ENCODE measurements around the gene CABLES2. TPM values are rescaled to one million over a fixed set of nuclear protein-coding genes. Genes with fewer than 3 reads are reported as not detected.

Gene CABLES2
- total RNA-seq, 2 experiments from 2014 or later = 13.2 to 13.7 TPM

DNA sequence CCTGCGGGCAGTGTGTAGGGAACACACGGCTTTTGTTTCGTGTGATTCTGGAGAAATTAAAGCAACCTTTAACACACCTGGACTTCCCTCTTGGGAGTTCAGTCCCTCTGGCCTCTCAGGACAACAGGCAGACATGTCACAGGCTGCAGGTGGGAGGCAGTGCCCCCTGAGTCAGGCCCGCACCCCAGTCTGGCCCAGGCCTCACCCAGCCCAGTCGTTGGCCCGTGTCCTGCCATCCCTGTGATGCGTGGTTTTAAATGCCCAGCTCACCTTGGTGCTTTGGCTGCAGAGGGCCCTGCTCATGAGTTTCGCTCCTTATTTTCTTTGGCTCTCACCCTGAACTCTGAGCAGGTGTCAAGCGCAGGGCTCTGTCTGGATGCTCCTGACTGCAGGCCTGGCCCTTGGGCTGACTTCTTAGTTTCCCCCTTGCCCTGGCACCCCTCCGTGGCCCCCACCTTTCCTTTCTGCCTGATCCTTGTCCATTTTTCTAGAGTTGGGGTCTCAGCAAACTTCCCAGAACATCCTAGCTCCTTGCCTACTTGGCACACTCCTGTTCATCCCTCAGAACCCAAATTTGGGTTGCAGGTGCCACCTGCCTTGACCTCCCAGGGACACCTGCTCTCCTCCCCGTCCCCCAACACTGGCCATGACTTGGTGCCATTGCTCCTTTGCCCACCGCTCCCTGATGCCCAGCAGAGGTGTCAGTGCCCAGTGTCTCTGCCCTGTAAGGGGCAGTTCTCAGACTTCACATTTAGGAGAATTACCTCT is 2.2 kb upstream of the CABLES2 start:
- H3K27me3 Mint-ChIP-seq = no peaks in the 10 kb centered on the region
- H3K36me3 Mint-ChIP-seq (ENCODE audit: low read depth) = no peaks in the 10 kb centered on the region
- no peak for DNase-seq
- no peak overlapping the region for H3K4me3 Mint-ChIP-seq
- POLR2A ChIA-PET = interaction anchor here (0.6 kb wide), 1 partner anchor 208 kb away, joined by 3 read pairs; no protein-coding TSS in a partner anchor
- CTCF ChIA-PET = interaction anchor here (0.7 to 2.5 kb wide), 6 partner anchors 9 to 399 kb away, joined by 3 to 11 read pairs (median 5); partner anchors contain the start of gene RPS21
- H3K4me1 Mint-ChIP-seq = peaks cover 32% of the 10 kb centered on the region
- no peak overlapping the region for H3K27ac Mint-ChIP-seq
- H3K9me3 Mint-ChIP-seq = no peaks in the 10 kb centered on the region

DNA sequence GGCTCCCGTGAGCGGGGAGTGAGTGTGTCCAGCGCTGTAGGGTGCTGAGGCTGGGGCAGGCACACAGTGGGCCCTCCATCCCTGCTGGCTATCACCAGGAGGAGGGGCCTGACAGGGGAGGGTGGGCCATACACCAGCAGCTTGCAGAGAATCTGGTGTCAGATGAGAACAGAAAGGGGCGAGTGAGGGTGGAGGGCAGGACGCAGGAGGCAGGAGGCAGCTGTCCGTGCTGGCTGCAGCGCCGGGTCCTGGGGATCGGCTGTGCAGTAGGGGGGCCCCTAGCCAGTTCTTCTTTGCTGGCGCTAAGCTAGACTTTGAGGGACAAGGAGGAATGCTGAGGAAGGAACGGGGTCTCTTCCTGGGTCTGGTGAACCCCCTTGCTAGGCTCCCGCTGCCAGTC is 1.6 kb upstream of the CABLES2 start:
- POLR2A ChIA-PET = no interaction called here

DNA sequence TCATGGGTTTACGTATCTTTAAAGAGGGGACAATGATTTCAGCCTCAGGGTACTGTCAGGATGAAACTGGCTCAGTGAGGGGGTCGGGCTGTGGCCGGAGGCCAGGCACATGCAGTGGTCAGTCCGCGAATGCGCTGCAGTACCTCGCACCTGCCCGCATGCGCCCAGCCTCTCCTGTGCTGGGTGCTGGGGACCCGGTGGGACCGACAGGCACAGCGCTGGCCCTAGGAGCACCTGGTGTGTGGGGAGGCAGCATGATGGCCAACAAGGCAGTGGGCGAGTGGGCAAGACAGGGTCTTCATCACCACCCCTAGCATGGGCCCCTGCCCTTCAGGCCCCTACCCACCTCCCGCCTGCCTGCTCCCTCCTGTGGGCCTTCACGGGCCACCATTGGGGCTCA is 970 bp upstream of the CABLES2 start:
- DNase-seq = no peak
- ChIA-PET CTCF (interaction anchor here (0.5 kb wide), 1 partner anchor 404 kb away, joined by 3 read pairs; no protein-coding TSS in a partner anchor), POLR2A (interaction anchor here (0.7 kb wide), 1 partner anchor 19 kb away, joined by 3 read pairs; no protein-coding TSS in a partner anchor)
- Mint-ChIP-seq H3K27me3 (no peaks in the 10 kb centered on the region), H3K4me3 (no peak overlapping the region), H3K27ac (no peak overlapping the region), H3K36me3 (ENCODE audit: low read depth) (no peaks in the 10 kb centered on the region), H3K9me3 (no peaks in the 10 kb centered on the region), H3K4me1 (peaks cover 37% of the 10 kb centered on the region)

More for the DNA sequence above, 1.6 kb upstream of the CABLES2 start:
- H3K27ac Mint-ChIP-seq = no peak overlapping the region
- CTCF ChIA-PET = interaction anchor here (0.5 to 2.0 kb wide), 2 partner anchors 9 to 404 kb away, joined by 3 to 5 read pairs; no protein-coding TSS in a partner anchor
- H3K27me3 Mint-ChIP-seq = no peaks in the 10 kb centered on the region
- H3K4me3 Mint-ChIP-seq = no peak overlapping the region
- no peaks in the 10 kb centered on the region for H3K36me3 Mint-ChIP-seq (ENCODE audit: low read depth)
- H3K9me3 Mint-ChIP-seq = no peaks in the 10 kb centered on the region
- H3K4me1 Mint-ChIP-seq = peaks cover 35% of the 10 kb centered on the region
- DNase-seq = no peak

DNA sequence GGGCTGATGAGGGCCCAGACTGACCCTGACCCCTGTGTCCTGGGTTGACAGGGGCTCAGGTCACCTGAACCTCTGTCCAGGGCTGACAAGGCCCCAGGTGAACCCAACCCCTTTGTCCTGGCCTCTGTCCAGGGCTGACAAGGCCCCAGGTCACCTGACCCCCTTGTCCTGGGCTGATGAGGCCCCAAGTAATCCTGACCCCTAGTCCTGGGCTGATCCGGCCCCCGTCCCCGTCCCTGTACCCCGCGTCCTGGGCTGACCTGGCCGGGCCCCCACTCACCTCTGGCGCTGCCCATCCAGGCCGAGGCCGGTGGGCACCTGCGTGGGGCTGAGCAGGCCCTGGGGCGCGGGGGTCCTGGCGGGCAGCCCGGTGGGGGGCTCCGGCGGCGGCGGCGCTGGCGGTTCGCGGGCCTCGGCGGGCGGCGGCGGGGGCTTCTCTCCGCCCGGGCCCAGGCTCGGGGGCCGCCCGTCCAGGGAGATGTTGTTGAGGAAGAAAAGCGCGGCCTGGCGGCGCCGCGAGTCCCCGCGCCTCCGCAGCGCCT is 379 bp downstream of the CABLES2 start:
- H3K4me1 Mint-ChIP-seq = peaks cover 37% of the 10 kb centered on the region
- H3K27ac Mint-ChIP-seq = peak overlapping the region; percentile 26
- CTCF ChIA-PET = no interaction called here
- POLR2A ChIA-PET = interaction anchor here (1.0 kb wide), 1 partner anchor 20 kb away, joined by 8 read pairs; the partner anchor contains the start of gene RPS21
- no peaks in the 10 kb centered on the region for H3K9me3 Mint-ChIP-seq
- H3K4me3 Mint-ChIP-seq = peak overlapping the region; percentile 78
- H3K27me3 Mint-ChIP-seq = no peaks in the 10 kb centered on the region
- DNase-seq = no peak
- H3K36me3 Mint-ChIP-seq (ENCODE audit: low read depth) = no peaks in the 10 kb centered on the region

DNA sequence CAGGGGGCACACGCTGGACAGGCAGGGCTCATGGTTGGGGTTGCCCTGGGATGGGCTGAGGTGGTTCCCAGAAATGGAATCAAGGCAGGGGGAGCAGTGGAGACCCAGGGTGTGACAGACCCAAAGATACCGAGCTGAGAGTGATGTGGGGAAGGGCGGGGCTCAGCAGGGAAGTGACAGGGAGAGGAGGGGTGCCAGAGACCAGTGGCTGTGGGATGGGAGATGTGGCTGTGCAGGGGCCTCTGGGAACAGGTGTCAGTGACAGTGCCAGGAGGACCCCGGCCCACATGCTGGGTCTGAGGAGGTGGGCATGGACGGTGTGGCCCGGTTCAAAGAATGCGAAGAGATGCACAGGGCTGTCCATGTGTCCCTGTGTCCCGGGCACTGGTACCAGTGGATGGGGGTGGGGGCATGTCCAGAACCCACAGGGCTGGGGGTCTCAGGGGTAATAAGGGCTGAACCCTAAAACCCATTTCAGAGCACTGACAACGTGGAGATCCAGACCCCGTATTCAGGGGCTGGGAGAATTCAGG is 1.0 kb downstream of the CABLES2 start:
- Mint-ChIP-seq H3K9me3 (no peaks in the 10 kb centered on the region), H3K27ac (peak overlapping the region; percentile 16), H3K4me1 (peaks cover 37% of the 10 kb centered on the region), H3K27me3 (no peaks in the 10 kb centered on the region), H3K36me3 (ENCODE audit: low read depth) (no peaks in the 10 kb centered on the region), H3K4me3 (peak overlapping the region; percentile 78)
- DNase-seq = no peak
- CTCF ChIA-PET = no interaction called here
- POLR2A ChIA-PET = interaction anchor here (1.4 to 1.5 kb wide), 2 partner anchors 11 to 20 kb away, joined by 3 to 5 read pairs; partner anchors contain the start of gene RPS21

DNA sequence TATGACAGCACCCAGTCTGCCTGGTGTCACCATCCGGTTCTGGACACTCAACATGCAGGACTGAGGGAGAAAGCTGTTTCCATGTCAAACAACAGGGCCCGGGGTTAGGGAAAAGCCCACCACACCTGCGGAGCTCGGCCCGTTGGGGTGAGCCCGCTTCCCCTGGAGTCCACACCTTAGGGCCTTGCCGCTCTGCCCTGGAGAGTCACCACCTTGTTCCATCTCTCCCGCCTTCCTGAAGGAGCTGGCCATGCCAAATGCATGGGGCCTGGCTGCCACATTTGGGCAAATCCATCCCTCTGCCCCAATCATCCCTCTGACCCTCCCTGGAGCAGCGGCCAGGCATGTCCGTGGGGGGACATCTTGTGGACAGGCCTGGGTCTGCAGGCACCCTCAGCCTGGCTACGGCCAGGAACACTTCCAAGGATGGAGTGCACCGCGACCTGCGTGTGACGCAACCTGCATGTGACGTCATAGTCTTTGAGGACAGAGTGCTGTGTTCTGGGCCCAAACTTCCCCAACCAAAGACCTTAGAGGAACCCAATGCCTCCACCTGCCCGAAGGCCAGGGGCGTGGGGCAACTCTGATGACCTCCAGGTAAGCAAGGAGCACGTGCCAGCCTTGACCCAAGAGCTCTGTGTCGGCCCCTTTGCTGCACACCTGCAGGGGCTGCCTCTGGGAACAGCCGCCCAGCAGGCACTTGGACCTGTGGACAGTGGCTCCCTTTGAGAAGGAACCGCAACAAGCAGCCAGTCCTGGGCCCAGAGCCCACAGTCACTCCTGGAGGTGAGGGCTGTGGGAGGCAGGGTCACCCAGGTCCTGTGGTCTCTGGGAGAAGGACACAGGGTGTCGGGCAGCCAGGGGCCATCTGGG is 1.7 kb downstream of the CABLES2 start:
- DNase-seq = no peak
- CTCF ChIA-PET = no interaction called here
- Mint-ChIP-seq H3K4me3 (peak overlapping the region; percentile 78), H3K27ac (peak overlapping the region; percentile 31), H3K27me3 (no peaks in the 10 kb centered on the region), H3K36me3 (ENCODE audit: low read depth) (no peaks in the 10 kb centered on the region), H3K9me3 (no peaks in the 10 kb centered on the region), H3K4me1 (peaks cover 37% of the 10 kb centered on the region)
- POLR2A ChIA-PET = interaction anchor here (1.4 to 1.5 kb wide), 2 partner anchors 11 to 19 kb away, joined by 3 to 5 read pairs; partner anchors contain the start of gene RPS21

DNA sequence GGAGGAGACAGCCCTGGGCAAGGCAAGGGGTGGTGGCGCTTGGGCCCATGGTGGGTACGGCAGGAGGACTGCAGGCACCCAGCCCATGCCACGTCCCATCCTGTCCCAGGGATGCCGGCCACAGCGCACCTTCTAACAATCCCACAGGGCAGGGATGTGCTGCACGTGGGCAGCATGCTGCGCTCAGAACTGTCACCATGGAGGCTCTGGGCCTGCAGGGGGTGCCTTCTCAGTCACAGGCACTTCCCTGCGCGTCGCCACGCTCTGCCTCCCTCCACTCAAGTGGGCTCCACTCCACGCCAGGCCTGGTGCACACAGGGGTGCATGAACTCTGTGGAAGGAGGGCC is 2.4 kb downstream of the CABLES2 start:
- no peak for DNase-seq
- H3K4me1 Mint-ChIP-seq = peaks cover 31% of the 10 kb centered on the region
- CTCF ChIA-PET = no interaction called here
- H3K27me3 Mint-ChIP-seq = no peaks in the 10 kb centered on the region
- H3K9me3 Mint-ChIP-seq = no peaks in the 10 kb centered on the region
- POLR2A ChIA-PET = interaction anchor here (1.4 to 1.5 kb wide), 2 partner anchors 10 to 18 kb away, joined by 3 to 5 read pairs; partner anchors contain the start of gene RPS21
- H3K27ac Mint-ChIP-seq = no peak overlapping the region
- H3K36me3 Mint-ChIP-seq (ENCODE audit: low read depth) = no peaks in the 10 kb centered on the region
- no peak overlapping the region for H3K4me3 Mint-ChIP-seq

DNA sequence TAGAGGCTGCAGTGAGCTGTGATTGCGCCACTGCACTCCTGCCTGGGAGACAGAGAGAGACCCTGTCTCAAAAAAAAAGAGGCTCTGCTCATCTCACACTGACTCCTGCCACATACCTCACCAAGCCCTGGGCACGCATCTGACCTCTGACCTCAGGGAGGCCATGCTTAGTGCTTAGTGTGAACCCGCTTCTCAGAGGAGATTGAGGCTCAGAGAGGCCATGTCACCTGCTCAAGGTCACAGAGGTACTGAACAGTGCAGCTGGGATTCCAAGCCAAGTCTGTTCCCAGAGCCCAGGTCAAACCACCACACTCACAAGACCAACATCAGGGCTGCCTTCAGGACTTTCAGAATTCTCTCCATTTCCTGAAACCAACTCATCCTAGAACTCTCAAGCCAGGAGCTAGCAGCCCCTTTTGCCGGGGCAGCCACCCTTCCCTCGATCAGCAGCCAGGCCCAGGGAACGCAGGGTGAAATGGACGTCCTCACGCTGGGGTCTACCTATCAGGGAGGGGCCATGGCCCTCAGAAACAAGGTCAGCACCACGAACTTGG is 2.9 kb downstream of the CABLES2 start:
- H3K36me3 Mint-ChIP-seq (ENCODE audit: low read depth) = no peaks in the 10 kb centered on the region

DNA sequence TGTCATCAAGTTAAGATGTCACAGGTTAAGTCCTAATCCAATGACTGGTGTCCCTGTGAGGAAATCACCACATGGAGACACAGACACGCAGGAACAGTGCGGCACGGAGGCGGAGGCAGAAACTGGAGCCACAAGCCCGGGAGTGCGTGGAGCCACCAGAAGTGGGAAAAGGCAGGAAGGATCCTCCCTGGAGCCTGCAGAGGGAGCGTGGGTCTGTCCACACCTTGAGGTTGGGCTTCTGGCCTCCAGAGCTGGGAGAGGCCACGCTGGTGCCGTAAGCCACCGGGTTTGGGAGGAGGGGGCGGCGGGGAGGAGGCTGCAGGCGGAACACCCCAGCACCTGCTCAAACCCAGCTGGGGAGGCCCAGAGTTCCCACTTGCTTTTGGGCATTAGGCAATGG is 3.8 kb downstream of the CABLES2 start:
- POLR2A ChIA-PET = no interaction called here
- peaks cover 27% of the 10 kb centered on the region for H3K4me1 Mint-ChIP-seq
- CTCF ChIA-PET = interaction anchor here (1.1 kb wide), 1 partner anchor 21 kb away, joined by 3 read pairs; no protein-coding TSS in a partner anchor
- H3K4me3 Mint-ChIP-seq = no peak overlapping the region
- H3K27me3 Mint-ChIP-seq = no peaks in the 10 kb centered on the region
- no peaks in the 10 kb centered on the region for H3K36me3 Mint-ChIP-seq (ENCODE audit: low read depth)
- no peak for DNase-seq
- H3K27ac Mint-ChIP-seq = peak overlapping the region; percentile 23
- H3K9me3 Mint-ChIP-seq = no peaks in the 10 kb centered on the region

More for the DNA sequence above, 2.9 kb downstream of the CABLES2 start:
- Mint-ChIP-seq H3K27ac (no peak overlapping the region), H3K27me3 (no peaks in the 10 kb centered on the region), H3K9me3 (no peaks in the 10 kb centered on the region), H3K4me1 (peaks cover 27% of the 10 kb centered on the region), H3K4me3 (peak overlapping the region; percentile 27)
- ChIA-PET CTCF (interaction anchor here (1.1 kb wide), 1 partner anchor 21 kb away, joined by 3 read pairs; no protein-coding TSS in a partner anchor), POLR2A (no interaction called here)
- DNase-seq = no peak

DNA sequence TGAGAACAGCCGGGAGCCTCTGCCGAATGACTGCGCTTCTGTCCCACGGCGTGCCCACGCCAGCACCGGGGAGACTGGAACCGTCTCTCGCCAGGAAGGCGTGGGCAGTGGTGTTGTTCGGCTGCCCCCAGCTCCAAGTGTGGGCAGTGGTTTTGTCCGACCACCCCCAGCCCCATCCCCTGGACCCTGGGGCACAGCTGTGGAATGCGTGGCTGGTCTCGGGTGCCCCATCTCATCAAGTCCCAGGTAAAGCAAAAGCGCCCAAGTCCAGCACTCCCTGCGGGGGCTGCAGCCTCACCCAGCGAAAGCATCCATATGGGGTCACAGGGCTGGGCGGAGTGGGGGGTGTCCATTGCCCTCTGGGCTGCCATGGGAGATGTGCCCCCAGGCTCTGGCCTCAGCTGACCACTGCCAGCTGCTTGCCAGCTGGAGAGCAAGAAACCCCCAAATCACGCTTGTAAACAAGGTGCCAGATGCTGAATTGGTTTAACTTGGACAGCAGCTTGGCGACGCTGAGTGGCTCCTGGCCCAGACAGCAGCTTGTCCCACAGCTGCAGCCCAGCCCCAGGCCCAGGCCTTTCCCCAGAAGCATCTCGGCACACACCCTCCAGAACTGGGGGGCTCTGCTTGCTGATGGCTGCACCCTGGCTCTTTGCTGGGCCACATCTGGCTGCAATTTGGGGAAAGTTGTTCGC is 4.5 kb downstream of the CABLES2 start:
- no peak overlapping the region for H3K4me3 Mint-ChIP-seq
- H3K27me3 Mint-ChIP-seq = no peaks in the 10 kb centered on the region
- no peak for DNase-seq
- no peaks in the 10 kb centered on the region for H3K9me3 Mint-ChIP-seq
- no peak overlapping the region for H3K27ac Mint-ChIP-seq
- POLR2A ChIA-PET = no interaction called here
- peaks cover 5% of the 10 kb centered on the region for H3K36me3 Mint-ChIP-seq (ENCODE audit: low read depth)
- peaks cover 22% of the 10 kb centered on the region for H3K4me1 Mint-ChIP-seq
- CTCF ChIA-PET = no interaction called here

DNA sequence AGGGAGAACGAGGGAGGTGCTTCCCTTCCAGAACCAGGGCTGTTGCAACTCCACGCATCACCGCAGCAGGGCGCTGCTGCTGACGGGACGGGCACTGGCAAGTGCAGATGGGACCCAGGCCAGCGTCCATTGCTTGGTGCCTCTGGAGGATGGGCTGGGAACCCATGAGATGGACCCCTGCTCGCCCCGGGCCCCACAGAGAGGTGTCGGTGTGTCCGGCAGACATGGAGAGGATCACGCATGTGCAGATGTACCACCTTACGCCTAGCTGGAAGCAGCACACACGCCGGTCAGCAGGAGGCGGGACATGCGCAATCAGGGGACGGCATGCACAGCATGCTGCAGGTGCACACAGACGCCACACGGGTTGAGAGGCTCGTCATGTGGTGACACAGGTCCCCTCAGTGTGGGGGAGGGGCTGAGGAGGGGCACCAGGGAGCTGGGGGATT is 5.7 kb downstream of the CABLES2 start:
- H3K4me1 Mint-ChIP-seq = peaks cover 20% of the 10 kb centered on the region
- POLR2A ChIA-PET = no interaction called here
- CTCF ChIA-PET = no interaction called here

DNA sequence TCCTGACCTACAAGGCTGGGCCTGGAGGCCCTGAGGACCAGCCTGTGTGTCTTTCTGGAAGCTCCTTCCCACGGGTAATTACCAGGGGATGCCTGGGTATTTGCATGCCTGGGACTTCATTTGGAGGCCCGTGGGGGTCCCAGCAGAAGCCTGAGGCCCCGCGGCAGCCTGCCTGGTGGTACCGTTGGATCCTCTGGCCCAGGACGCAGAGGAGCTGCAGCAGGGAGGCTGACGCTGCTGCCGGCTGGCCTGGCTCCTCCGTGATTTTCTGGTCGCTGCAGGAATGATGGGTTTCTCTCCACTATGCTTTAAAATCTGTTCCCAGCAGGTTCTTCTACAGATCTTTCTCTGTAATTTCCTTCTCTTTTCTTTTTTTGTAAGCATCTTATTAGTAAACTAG is 6.5 kb downstream of the CABLES2 start:
- peaks cover 6% of the 10 kb centered on the region for H3K36me3 Mint-ChIP-seq (ENCODE audit: low read depth)
- peaks cover 12% of the 10 kb centered on the region for H3K4me1 Mint-ChIP-seq
- H3K4me3 Mint-ChIP-seq = no peak overlapping the region
- CTCF ChIA-PET = interaction anchor here (1.0 to 1.4 kb wide), 2 partner anchors 9 to 18 kb away, joined by 3 to 5 read pairs; no protein-coding TSS in a partner anchor
- no peak overlapping the region for H3K27ac Mint-ChIP-seq
- no peaks in the 10 kb centered on the region for H3K27me3 Mint-ChIP-seq
- DNase-seq = no peak
- POLR2A ChIA-PET = interaction anchor here (0.9 to 1.8 kb wide), 2 partner anchors 11 to 13 kb away, joined by 3 to 5 read pairs; partner anchors contain the start of gene RPS21
- no peaks in the 10 kb centered on the region for H3K9me3 Mint-ChIP-seq

More for the DNA sequence above, 5.7 kb downstream of the CABLES2 start:
- Mint-ChIP-seq H3K9me3 (no peaks in the 10 kb centered on the region), H3K4me3 (no peak overlapping the region), H3K27ac (no peak overlapping the region), H3K36me3 (ENCODE audit: low read depth) (peaks cover 6% of the 10 kb centered on the region), H3K27me3 (no peaks in the 10 kb centered on the region)
- no peak for DNase-seq

Measured in activated CD4-positive, alpha-beta memory T cell treated with anti-CD3 and anti-CD28 coated beads, Interleukin-2, amount 10 ng/mL, durations not matched to agents 7 days and 5 days (primary cell).